ENCODE data around the gene ARHGEF16. TPM values are rescaled to one million over a fixed set of nuclear protein-coding genes. Genes with fewer than 3 reads are reported as not detected.

Gene ARHGEF16
- total RNA-seq, 2 donors from 2014 or later: 47.7 to 64.7 TPM

DNA sequence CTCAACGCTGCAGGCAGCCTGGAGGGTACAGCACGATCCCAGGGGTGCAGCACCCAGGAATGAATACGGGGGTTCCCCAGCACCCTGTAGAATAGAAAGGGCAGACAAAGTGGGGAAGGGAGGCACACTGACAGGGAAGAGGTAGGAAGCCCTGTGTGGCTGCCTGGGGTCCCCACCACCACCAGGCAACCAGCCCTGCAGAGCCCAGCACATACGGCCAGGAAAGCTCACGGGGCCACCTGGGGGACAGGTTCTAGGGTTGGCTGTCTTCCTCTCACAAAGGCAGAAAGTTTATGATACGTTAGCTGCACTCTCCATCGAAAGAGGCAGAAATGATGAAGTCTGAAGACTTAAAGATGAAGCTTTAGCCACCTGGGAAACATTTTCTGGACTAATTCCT, 52.5 kb downstream of the ARHGEF16 start:
- no peaks in the 10 kb centered on the region for H3K4me1 ChIP-seq (ENCODE audit: control insufficient read depth, insufficient read depth, low read length)
- no peaks in the 10 kb centered on the region for H3K36me3 ChIP-seq (ENCODE audit: control insufficient read depth, insufficient read depth, low read length)
- Mint-ChIP-seq H3K27ac (no peak overlapping the region), H3K4me1 (no peaks in the 10 kb centered on the region), H3K9me3 (no peaks in the 10 kb centered on the region), H3K27me3 (ENCODE audit: insufficient read depth) (no peaks in the 10 kb centered on the region), H3K4me3 (no peak overlapping the region), H3K36me3 (ENCODE audit: low read depth) (peaks cover 16% of the 10 kb centered on the region)
- no peaks in the 10 kb centered on the region for H3K9me3 ChIP-seq (ENCODE audit: control insufficient read depth, low read length)
- H3K4me3 ChIP-seq (ENCODE audit: low read length): no peak overlapping the region
- no peaks in the 10 kb centered on the region for H3K27me3 ChIP-seq (ENCODE audit: control insufficient read depth, insufficient read depth, low read length, poor library complexity, severe bottlenecking)
- TF ChIP-seq, protein P1, sequence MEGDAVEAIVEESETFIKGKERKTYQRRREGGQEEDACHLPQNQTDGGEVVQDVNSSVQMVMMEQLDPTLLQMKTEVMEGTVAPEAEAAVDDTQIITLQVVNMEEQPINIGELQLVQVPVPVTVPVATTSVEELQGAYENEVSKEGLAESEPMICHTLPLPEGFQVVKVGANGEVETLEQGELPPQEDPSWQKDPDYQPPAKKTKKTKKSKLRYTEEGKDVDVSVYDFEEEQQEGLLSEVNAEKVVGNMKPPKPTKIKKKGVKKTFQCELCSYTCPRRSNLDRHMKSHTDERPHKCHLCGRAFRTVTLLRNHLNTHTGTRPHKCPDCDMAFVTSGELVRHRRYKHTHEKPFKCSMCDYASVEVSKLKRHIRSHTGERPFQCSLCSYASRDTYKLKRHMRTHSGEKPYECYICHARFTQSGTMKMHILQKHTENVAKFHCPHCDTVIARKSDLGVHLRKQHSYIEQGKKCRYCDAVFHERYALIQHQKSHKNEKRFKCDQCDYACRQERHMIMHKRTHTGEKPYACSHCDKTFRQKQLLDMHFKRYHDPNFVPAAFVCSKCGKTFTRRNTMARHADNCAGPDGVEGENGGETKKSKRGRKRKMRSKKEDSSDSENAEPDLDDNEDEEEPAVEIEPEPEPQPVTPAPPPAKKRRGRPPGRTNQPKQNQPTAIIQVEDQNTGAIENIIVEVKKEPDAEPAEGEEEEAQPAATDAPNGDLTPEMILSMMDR (conservative IDR thresholded peaks at IDR 0.05): no peak
- DNase-seq: no peak
- H3K9ac ChIP-seq (ENCODE audit: extremely low read depth, low read length, poor library complexity, severe bottlenecking): no peak overlapping the region
- 88 to 96% methylated on average over 4 to 7 of the region's 7 CpGs for WGBS, 2 experiments (ENCODE audit: insufficient coverage in 1 of 2, insufficient read length in 1 of 2)
- H3K27ac ChIP-seq (ENCODE audit: low read depth, low read length): no peak overlapping the region

DNA sequence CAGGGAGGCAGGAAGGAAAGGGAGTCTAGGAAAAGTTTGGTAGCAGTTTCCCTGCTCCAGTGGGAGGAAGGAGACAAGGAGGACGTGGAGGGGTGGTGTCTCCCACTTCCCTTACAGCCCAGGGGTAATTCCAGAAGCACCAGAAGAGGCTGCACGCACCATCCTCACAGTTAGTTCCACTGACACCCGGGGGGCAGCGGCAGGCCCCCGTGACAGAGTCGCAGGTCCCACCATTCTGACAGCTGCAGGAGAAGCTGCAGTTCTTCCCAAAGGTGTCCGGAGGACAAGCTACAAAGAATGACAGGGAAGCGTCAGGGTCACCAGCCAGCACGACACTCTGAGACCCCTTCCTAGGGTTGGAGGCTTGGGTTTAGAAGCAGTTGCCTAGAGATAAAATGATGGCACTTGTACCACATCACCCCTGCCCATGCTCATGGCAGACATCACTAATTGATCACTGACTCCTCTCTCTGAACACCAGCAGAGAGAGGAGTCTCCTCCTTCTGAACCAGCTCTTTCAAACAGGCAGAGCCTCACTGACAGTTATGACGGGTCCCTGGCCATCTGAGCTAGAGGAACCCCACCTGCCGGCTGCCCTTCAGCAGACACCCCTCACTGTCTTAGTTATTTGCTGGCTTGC, 53.3 kb downstream of the ARHGEF16 start:
- H3K36me3 ChIP-seq (ENCODE audit: control insufficient read depth, insufficient read depth, low read length): no peaks in the 10 kb centered on the region
- no peaks in the 10 kb centered on the region for H3K9me3 ChIP-seq (ENCODE audit: control insufficient read depth, low read length)
- WGBS, 2 experiments (ENCODE audit: insufficient coverage in 1 of 2, insufficient read length in 1 of 2): 90 to 97% methylated on average over 11 of the region's 11 CpGs
- H3K4me1 Mint-ChIP-seq: no peaks in the 10 kb centered on the region
- no peak overlapping the region for H3K27ac Mint-ChIP-seq
- H3K27me3 ChIP-seq (ENCODE audit: control insufficient read depth, insufficient read depth, low read length, poor library complexity, severe bottlenecking): no peaks in the 10 kb centered on the region
- no peak overlapping the region for H3K4me3 ChIP-seq (ENCODE audit: low read length)
- TF ChIP-seq, protein P1 (conservative IDR thresholded peaks at IDR 0.05): no peak
- no peak for DNase-seq
- peaks cover 23% of the 10 kb centered on the region for H3K36me3 Mint-ChIP-seq (ENCODE audit: low read depth)
- no peak overlapping the region for H3K27ac ChIP-seq (ENCODE audit: low read depth, low read length)
- H3K9ac ChIP-seq (ENCODE audit: extremely low read depth, low read length, poor library complexity, severe bottlenecking): no peak overlapping the region
- no peak overlapping the region for H3K4me3 Mint-ChIP-seq
- no peaks in the 10 kb centered on the region for H3K4me1 ChIP-seq (ENCODE audit: control insufficient read depth, insufficient read depth, low read length)
- H3K9me3 Mint-ChIP-seq: no peaks in the 10 kb centered on the region
- H3K27me3 Mint-ChIP-seq (ENCODE audit: insufficient read depth): no peaks in the 10 kb centered on the region

DNA sequence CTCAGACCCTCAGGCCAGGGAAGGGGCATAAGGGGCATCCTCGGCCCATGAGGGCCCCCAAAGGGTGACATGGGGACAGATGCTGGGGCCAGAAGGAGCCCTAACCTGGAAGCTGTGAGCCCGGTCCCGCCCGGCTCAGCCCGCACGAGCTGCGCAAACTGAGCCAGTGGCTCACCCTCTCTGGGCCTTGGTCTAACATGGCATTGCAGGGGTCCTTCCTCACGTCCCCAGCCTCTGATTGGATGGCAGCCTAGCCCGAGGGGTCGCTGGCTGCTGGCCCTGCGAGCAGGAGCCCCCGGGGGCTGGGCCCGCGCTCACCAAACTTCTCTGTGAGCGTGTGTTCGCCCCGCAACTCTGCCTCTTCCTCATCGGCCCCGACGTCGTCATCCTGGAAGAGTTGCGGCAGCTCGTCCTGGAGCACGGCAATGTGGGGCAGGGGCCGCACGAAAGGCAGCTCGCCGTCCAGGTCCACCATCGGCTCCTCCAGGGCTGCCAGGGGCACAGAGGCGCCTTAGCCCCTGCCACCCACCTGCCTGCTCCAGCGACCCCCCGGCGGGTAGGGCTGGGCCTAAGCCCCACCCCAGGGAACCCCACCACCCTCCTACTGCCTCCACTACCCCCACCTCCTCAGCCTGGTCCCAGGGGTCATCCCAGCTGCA, 54.4 kb downstream of the ARHGEF16 start:
- no peak overlapping the region for H3K27ac ChIP-seq (ENCODE audit: low read depth, low read length)
- 94 to 95% methylated on average over 24 to 33 of the region's 33 CpGs for WGBS, 2 experiments (ENCODE audit: insufficient coverage in 1 of 2, insufficient read length in 1 of 2)

More for the DNA sequence above, 54.4 kb downstream of the ARHGEF16 start:
- Mint-ChIP-seq H3K27me3 (ENCODE audit: insufficient read depth) (no peaks in the 10 kb centered on the region), H3K4me1 (no peaks in the 10 kb centered on the region), H3K4me3 (no peak overlapping the region), H3K9me3 (no peaks in the 10 kb centered on the region), H3K27ac (no peak overlapping the region), H3K36me3 (ENCODE audit: low read depth) (peaks cover 28% of the 10 kb centered on the region)
- TF ChIP-seq, protein P1 (conservative IDR thresholded peaks at IDR 0.05): no peak
- Histone ChIP-seq H3K36me3 (ENCODE audit: control insufficient read depth, insufficient read depth, low read length) (no peaks in the 10 kb centered on the region), H3K9ac (ENCODE audit: extremely low read depth, low read length, poor library complexity, severe bottlenecking) (no peak overlapping the region), H3K4me1 (ENCODE audit: control insufficient read depth, insufficient read depth, low read length) (no peaks in the 10 kb centered on the region), H3K9me3 (ENCODE audit: control insufficient read depth, low read length) (no peaks in the 10 kb centered on the region), H3K27me3 (ENCODE audit: control insufficient read depth, insufficient read depth, low read length, poor library complexity, severe bottlenecking) (no peaks in the 10 kb centered on the region), H3K4me3 (ENCODE audit: low read length) (no peak overlapping the region)
- DNase-seq: no peak

Data from endodermal cell (in vitro differentiated cells).